ENCODE results near the gene RAP1GAP. TPM values are rescaled to one million over a fixed set of nuclear protein-coding genes. Genes with fewer than 3 reads are reported as not detected.

Gene RAP1GAP
- total RNA-seq, 1 donor from 2014 or later: 7.4 TPM

- TF ChIP-seq CTCF (conservative IDR thresholded peaks at IDR 0.05): no peak
- no peak for DNase-seq (ENCODE audit: low read depth, low spot score)
- peaks cover 5% of the 10 kb centered on the region for H3K4me1 Mint-ChIP-seq
- H3K27me3 Mint-ChIP-seq (ENCODE audit: low read depth): peaks cover 9% of the 10 kb centered on the region
- no peaks in the 10 kb centered on the region for H3K9me3 Mint-ChIP-seq
- no peak overlapping the region for H3K4me3 Mint-ChIP-seq
- H3K36me3 Mint-ChIP-seq (ENCODE audit: low read depth): no peaks in the 10 kb centered on the region
- H3K27ac Mint-ChIP-seq (ENCODE audit: unreplicated experiment): no peak overlapping the region
Observed at GRCh38 chr1:21617126-21617738, 51.9 kb downstream of the RAP1GAP start.

GRCh38 chr1:21616372-21616771, 52.8 kb downstream of the RAP1GAP start:
- Mint-ChIP-seq H3K4me1 (peaks cover under 1% of the 10 kb centered on the region), H3K27ac (ENCODE audit: unreplicated experiment) (no peak overlapping the region), H3K9me3 (no peaks in the 10 kb centered on the region), H3K36me3 (ENCODE audit: low read depth) (no peaks in the 10 kb centered on the region), H3K27me3 (ENCODE audit: low read depth) (peaks cover 5% of the 10 kb centered on the region), H3K4me3 (no peak overlapping the region)
- DNase-seq (ENCODE audit: low read depth, low spot score): no peak
- no peak for TF ChIP-seq CTCF (conservative IDR thresholded peaks at IDR 0.05)

GRCh38 chr1:21614419-21615115, 54.6 kb downstream of the RAP1GAP start:
- no peaks in the 10 kb centered on the region for H3K27me3 Mint-ChIP-seq (ENCODE audit: low read depth)
- DNase-seq (ENCODE audit: low read depth, low spot score): no peak
- H3K4me1 Mint-ChIP-seq: no peaks in the 10 kb centered on the region
- no peaks in the 10 kb centered on the region for H3K36me3 Mint-ChIP-seq (ENCODE audit: low read depth)
- no peak overlapping the region for H3K4me3 Mint-ChIP-seq
- no peak for TF ChIP-seq CTCF (conservative IDR thresholded peaks at IDR 0.05)
- H3K9me3 Mint-ChIP-seq: no peaks in the 10 kb centered on the region
- no peak overlapping the region for H3K27ac Mint-ChIP-seq (ENCODE audit: unreplicated experiment)

GRCh38 chr1:21613072-21613867, 55.9 kb downstream of the RAP1GAP start:
- no peak for DNase-seq (ENCODE audit: low read depth, low spot score)
- no peaks in the 10 kb centered on the region for H3K9me3 Mint-ChIP-seq
- no peak for TF ChIP-seq CTCF (conservative IDR thresholded peaks at IDR 0.05)
- H3K4me3 Mint-ChIP-seq: no peak overlapping the region
- H3K27ac Mint-ChIP-seq (ENCODE audit: unreplicated experiment): no peak overlapping the region
- no peaks in the 10 kb centered on the region for H3K36me3 Mint-ChIP-seq (ENCODE audit: low read depth)
- no peaks in the 10 kb centered on the region for H3K4me1 Mint-ChIP-seq
- H3K27me3 Mint-ChIP-seq (ENCODE audit: low read depth): no peaks in the 10 kb centered on the region

- Mint-ChIP-seq H3K36me3 (ENCODE audit: low read depth) (no peaks in the 10 kb centered on the region), H3K4me1 (peaks cover 10% of the 10 kb centered on the region), H3K27ac (ENCODE audit: unreplicated experiment) (no peak overlapping the region), H3K9me3 (no peaks in the 10 kb centered on the region), H3K27me3 (ENCODE audit: low read depth) (no peaks in the 10 kb centered on the region), H3K4me3 (no peak overlapping the region)
- no peak for DNase-seq (ENCODE audit: low read depth, low spot score)
- TF ChIP-seq CTCF (conservative IDR thresholded peaks at IDR 0.05): no peak
Observed at GRCh38 chr1:21612057-21612456, 57.1 kb downstream of the RAP1GAP start.

All from neural crest cell (in vitro differentiated cells).